Liver (tissue), 3 donors: Measurements from ENCODE around the gene KCP.

ENCODE experiments used
- CTCF ChIP-seq: fragments of 150-350 bp; IDR thresholded peaks from 2 replicates; pipeline ENCODE4 v1.5.1; 2017; ENCODE audit warnings: improper control_type of control experiment, low read depth, low read length; ENCODE audit not compliant: missing input control
- HNF4A ChIP-seq, 2 donors: conservative IDR thresholded peaks; 2 replicates each; pipeline ENCODE4 v1.6.1; 2016; ENCODE audit warnings: antibody characterized with exemption in 2 of 2, mild to moderate bottlenecking in 2 of 2
- MAX ChIP-seq: IDR thresholded peaks from 2 replicates; pipeline ENCODE4 v1.6.1; 2016; ENCODE audit warnings: antibody characterized with exemption
- RAD21 ChIP-seq, 2 donors: IDR thresholded peaks; 2 replicates each; pipeline ENCODE4 v1.6.1; 2016; ENCODE audit warnings: antibody characterized with exemption in 2 of 2, mild to moderate bottlenecking in 2 of 2
- REST ChIP-seq: IDR thresholded peaks from 2 replicates; pipeline ENCODE4 v1.6.1; 2016; ENCODE audit warnings: antibody characterized with exemption, mild to moderate bottlenecking
- TF ChIP-seq, protein P1 (sequence below): IDR thresholded peaks from 2 replicates; pipeline ENCODE4 v1.6.1; 2016; ENCODE audit warnings: antibody characterized with exemption
- donor health status: healthy.
- donor health status: healthy.

GRCh38 chr7:128911423-128912031 is 1.0 kb upstream of the KCP start:
- TF ChIP-seq REST (no peak), RAD21 (IDR thresholded peaks at IDR 0.05) (no peak), CTCF (no peak), HNF4A (conservative IDR thresholded peaks at IDR 0.05) (no peak), MAX (no peak)
- TF ChIP-seq, protein P1, sequence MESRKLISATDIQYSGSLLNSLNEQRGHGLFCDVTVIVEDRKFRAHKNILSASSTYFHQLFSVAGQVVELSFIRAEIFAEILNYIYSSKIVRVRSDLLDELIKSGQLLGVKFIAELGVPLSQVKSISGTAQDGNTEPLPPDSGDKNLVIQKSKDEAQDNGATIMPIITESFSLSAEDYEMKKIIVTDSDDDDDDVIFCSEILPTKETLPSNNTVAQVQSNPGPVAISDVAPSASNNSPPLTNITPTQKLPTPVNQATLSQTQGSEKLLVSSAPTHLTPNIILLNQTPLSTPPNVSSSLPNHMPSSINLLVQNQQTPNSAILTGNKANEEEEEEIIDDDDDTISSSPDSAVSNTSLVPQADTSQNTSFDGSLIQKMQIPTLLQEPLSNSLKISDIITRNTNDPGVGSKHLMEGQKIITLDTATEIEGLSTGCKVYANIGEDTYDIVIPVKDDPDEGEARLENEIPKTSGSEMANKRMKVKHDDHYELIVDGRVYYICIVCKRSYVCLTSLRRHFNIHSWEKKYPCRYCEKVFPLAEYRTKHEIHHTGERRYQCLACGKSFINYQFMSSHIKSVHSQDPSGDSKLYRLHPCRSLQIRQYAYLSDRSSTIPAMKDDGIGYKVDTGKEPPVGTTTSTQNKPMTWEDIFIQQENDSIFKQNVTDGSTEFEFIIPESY, result no peak
